GM21717 (cell line): ENCODE measurements around the gene ZNRF3.
"Not testable (repeated sequence)": the region's sequence is repeated elsewhere in the genome, so short reads cannot be mapped to it uniquely, and the experiment has no call there.

Experiments
- ATAC-seq: cut with Tn5 transposase; IDR thresholded peaks from one replicate; pipeline ENCODE4 v1.9.1; 2021; ENCODE audit warnings: mild to moderate bottlenecking, moderate library complexity; ENCODE audit not compliant: unreplicated experiment

Gene ZNRF3

DNA sequence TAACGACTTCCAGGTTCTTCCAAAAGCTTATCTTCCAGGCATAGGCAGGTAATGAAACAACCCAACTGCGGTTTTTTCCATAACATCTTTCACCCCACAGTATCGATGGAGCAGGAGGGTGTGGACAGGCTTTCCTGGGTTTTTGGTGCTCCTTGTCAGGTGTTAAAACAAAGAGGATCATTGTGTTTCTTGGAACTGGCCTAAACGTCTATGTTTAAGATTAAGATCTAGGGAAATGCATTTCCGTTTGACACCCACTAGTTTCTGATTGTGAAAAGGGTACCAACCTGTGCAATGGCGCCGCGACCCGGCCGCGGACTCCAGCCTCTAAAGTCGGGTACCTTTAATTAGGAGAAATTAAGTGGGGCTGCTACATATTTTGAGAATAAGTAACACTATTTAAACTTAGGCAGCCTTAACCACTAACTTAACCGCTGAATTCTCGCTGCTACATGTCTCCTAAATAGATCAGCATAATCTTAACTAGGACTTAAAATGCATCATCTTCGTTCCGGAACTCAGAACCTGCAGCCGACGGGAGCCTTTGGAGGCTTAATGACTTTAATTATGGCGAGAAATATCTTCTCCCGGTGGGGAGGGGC is 146.7 kb downstream of the ZNRF3 start:
- no peak for ATAC-seq

DNA sequence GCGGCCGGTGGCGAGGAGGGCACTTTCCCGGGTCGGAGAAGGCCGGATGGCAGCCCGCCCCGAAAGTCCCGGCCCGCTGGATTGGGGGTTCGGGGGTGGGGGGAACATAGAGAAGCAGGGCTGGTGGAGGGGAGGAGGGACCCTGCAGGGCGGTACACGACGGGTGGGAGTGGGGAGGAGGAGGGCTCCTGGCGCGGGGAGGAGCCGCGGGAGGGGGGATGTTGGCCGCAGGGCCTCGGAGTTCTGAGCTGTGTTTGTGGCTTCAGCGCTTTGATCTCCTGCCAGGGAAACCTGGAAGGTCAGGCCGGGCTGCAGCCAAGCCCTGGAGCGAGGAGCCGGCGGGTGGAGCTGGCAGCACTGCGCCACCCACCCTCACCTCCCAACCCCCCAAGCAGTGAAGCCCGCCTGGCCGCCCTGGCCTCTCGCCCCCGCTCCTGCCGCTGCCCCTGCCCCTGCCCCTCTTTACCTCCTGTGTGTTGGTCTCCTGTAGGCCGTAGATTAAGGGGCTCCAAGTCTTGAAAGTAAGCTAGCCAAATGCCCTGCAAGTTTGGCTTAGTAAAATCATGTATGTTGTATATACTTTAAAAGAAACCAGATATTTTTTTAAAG is 147.3 kb downstream of the ZNRF3 start:
- no peak for ATAC-seq

DNA sequence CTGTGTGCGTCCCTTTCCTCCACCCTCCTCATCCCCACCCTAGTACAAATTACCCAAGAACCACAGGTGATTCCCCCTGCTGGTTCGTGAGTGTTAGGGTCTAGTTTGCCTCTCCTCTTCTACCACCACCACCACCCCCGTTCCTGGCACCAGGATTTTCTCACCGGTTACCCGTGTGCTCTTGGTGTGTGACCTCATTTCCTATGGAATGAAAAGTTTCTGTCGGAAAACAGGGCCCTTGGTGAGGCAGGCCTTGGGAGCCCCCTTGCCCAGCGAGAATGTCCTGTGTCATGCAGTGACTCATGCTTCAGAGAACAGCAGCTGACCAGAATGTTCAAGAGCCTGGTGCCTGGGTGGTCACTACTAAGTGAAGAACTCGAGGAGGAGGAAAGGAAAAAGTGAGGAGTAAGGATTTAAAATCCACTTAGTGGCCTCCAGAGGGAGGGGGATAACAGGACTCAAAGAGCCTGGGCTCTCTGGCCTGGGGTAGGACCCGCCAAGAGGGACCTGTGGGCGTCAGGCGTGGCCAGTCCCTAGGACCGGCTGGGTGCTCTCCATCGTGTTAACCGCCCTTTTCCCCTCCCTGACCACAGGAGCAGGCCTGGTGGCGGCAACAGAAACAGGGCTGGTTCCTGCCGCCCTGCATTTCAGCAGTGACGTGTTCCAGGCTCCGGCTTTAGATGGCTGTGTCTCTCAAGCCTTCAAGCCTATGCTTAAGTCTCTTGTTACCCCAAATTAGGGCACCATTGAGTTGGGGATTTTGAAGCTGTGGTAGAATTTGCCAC is 148.0 kb downstream of the ZNRF3 start:
- no peak for ATAC-seq

DNA sequence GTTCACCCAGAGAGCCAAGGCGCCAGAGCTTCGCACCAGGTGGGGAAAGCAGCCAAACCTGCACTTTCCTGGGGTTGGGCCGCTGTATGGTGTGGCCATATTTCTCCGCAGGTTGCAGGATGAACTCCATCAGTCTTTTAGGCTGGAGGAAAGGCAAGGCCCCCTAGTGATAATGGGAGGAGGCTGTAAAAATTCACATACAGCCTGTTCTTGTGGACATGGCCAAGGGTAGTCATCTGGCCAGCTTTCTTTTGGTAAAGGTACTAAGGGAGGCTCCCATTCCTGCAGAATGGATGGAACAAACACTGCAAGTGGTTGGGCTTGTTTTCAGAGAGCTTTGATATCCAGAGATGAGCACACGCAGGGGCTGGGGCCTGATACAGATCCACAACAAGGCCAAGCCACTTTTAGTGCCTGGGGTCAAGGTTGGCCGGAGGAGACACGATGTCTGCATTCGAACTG is 148.7 kb downstream of the ZNRF3 start:
- ATAC-seq: no peak

DNA sequence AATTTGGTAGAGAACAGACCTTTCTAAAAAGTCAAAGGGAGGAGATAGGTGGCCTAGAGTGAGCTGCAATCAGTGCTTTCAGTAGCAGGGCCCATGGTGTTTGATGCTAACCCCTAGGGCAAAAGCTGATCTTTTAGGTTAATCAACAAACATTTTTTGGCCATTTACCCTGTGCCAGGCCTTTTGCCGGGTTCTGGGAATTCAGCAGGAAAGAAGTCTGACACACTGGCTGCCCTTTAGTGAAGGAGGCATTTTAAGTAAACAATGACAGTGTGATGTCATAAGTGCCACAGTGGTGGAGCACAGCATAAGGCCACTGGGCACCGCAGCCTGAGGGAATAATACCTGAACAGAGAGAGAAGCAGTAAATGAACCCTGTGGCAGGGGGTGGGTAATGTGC is 149.2 kb downstream of the ZNRF3 start:
- no peak for ATAC-seq

DNA sequence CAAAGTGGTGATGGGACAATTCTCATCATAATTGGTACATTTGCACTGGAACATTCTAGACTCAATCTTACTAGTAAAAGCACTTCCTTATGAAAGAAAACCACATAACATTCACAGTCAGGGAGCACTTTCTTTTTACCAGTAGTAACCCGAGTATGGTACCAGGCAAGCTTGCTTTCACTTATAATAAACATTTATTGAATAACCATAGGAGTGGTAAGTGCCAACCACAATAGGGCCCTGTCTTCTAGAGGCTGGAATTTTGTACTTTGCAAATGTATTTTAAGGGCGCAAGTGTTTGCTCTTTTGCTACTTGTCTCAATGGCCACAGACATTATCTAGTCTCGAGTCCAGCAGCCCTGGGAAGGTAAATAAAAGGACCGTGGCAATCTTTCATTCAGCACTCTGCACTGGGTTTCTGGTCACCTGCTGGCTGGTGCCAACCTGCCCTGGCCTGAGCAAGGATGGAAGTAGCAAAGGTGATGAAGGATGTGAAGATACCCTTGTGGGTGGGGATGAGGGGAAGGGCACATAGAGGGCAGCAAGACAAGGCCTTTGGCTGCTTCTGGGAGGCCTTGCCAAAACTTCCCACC is 154.1 kb downstream of the ZNRF3 start:
- ATAC-seq: no peak

DNA sequence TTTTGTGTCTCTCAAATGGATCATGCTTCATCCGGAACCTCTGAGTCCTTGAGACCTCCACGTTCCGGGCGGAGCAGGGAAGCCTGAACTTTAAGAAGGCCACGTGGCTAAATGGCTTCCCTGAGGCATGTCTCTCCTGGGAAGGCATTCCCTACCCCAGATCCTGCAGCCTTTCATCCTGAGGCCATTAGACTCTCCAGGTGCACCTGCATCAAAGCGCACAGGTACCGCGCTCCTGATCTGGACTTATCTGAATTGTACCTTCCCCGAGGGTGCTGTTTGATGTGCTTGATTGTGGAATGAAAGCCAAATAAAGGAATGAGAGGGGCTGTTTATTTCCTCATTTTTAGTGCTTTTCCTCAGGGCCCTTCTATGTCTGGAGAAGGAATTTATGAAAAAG is 155.8 kb downstream of the ZNRF3 start:
- no peak for ATAC-seq

DNA sequence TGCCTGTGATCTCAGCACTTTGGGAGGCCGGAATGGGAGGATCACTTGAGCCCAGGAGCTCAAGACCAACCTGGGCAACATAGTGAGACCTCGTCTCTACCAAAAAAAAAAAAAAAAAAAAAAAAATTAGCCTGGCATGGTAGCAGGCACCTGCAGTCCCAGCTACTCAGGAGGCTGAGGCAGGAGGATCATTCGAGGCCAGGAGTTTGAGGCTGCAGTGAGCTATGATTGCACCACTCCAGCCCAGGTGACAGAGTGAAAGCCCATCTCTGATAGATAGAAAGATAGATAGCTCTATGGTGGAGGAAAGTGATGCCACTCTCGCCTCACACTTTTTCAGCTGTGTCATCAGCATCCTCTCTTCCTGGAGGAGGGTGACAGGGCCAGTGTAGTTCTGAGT is 156.3 kb downstream of the ZNRF3 start:
- ATAC-seq: not testable (repeated sequence)

DNA sequence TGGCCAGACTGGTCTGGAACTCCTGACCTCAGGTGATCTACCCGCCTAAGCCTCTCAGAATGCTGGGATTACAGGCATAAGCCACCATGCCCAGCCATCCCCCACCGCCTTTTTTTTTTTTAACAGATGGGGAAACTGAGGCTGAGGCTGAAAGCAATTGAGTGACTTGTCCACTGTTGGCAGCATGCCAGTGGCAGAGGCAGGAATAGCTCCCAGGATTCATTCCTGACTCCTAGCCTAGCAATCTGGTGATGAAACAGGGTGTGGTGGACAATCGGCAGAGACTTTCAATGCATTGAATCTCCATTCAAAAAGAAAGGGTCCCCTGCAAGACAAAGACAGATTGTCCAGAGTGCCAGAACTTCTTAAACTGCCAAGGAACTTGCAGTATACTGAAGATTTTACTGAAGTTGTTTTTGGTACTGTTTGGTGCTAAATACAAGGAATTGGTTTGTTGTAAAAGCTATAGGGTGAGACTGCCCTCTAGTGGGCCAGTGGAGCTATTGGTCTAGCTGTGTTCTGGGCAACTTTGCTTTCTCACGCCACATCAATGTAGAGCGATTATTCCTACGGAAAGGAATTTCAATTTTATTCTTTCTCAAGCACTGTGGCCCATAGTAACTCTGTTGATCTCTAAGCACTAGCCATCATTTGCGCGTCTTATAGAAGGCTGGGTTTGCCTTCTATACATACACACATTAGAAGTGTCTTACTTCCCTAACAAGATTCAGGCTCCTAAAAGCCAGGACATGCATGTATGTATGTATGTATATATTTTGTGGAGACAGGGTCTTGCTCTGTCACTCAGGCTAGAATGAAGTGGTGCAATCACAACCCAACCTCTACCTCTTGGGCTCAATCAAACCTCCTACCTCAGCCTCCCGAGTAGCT is 157.3 kb downstream of the ZNRF3 start:
- ATAC-seq: no peak

DNA sequence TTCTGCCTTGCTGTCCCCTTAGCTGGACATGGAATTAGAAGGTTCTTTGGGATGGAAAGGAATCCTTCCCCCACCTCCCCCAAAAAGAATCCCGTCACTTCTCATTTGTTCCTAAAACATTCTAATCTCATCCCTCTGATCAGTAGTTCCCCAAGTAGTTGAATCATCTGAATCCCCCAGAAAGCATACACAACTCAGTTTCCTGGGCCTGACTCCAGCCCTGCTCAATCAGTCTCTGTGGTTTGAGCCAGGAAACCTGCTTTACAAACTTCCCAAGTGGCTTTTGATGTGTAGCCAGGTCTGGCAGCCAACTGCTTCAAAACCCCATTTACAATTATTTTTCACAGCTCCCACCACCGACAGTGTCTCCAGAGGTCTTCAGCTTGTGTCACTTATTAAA is 158.0 kb downstream of the ZNRF3 start:
- no peak for ATAC-seq

DNA sequence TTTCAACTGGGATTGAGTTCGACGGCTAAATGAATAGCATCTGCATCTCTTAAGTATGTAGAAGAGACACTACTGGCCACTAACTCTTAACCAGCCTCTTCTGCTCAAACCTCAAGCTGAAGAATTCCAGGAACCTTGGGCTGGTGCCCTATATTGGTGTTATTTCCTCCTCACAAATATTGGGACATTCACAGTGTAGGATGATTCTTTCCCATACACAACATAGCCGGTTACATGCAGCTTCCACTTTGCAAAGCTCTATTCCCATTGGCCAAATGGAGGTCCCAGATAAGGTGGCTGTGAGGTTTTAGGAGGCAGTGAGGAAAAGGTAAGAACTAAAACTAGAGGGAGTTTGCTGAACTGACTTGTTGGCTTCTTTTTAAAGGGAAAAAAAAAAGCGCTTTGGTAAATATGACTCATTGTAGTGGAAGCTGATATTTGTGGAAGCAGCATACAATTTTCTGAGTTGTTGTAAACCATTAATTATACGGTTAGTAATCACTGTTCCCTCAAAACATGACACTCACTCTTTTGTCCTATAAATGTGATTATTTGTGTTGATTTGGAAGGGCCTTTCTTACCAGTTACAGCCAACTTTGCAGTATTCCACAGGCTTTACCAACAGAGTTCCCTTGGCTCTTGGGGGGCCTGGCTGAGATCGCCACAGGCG is 160.7 kb downstream of the ZNRF3 start:
- no peak for ATAC-seq

DNA sequence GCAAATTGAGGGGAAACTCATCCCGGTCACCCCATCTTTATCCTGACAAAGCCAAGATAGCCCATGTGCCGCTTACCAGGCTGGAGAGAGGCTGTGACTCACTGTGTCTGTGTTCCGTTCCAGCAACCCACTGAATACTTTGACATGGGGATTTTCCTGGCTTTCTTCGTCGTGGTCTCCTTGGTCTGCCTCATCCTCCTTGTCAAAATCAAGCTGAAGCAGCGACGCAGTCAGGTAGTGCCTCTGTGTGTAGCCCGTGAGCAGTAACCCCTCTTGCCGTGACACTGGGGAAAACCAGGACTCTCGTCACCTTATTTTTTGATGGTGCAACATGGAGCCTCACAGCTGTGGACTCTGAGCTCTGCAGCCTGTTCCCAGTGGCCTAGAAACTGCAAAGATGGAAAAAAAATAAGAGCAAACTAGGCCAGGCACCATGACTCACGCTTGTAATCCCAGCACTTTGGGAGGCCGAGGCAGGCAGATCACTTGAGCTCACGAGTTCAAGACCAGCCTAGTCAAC is 161.3 kb downstream of the ZNRF3 start:
- ATAC-seq: no peak

DNA sequence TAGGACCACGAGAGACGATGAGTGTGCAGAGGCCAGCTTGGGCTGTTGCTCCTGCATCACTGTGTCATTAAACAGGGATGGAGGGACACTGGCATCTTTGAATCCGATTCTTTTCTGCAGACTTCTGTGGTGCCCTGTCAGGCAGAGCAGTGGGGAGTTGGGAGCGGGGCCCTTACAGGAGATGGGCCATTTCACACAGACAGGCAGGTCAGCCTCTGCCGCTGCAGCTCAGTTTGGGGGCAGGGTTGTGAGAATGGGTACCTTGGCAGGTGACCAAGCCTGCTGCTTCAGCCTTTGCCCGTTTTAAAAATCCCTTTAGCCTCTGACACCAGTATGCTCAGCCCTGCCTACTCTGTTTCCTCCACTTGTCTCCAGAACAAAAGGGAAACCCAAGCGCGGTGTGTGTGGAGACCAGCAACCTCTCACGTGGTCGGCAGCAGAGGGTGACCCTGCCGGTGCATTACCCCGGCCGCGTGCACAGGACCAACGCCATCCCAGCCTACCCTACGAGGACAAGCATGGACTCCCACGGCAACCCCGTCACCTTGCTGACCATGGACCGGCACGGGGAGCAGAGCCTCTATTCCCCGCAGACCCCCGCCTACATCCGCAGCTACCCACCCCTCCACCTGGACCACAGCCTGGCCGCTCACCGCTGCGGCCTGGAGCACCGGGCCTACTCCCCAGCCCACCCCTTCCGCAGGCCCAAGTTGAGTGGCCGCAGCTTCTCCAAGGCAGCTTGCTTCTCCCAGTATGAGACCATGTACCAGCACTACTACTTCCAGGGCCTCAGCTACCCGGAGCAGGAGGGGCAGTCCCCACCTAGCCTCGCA is 165.7 kb downstream of the ZNRF3 start:
- no peak for ATAC-seq

DNA sequence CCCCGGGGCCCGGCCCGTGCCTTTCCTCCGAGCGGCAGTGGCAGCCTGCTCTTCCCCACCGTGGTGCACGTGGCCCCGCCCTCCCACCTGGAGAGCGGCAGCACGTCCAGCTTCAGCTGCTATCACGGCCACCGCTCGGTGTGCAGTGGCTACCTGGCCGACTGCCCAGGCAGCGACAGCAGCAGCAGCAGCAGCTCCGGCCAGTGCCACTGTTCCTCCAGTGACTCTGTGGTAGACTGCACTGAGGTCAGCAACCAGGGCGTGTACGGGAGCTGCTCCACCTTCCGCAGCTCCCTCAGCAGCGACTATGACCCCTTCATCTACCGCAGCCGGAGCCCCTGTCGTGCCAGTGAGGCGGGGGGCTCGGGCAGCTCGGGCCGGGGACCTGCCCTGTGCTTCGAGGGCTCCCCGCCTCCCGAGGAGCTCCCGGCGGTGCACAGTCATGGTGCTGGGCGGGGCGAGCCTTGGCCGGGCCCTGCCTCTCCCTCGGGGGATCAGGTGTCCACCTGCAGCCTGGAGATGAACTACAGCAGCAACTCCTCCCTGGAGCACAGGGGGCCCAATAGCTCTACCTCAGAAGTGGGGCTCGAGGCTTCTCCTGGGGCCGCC is 166.4 kb downstream of the ZNRF3 start:
- no peak for ATAC-seq

DNA sequence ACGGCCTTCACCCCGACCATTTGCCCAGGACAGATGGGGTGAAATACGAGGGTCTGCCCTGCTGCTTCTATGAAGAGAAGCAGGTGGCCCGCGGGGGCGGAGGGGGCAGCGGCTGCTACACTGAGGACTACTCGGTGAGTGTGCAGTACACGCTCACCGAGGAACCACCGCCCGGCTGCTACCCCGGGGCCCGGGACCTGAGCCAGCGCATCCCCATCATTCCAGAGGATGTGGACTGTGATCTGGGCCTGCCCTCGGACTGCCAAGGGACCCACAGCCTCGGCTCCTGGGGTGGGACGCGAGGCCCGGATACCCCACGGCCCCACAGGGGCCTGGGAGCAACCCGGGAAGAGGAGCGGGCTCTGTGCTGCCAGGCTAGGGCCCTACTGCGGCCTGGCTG is 167.1 kb downstream of the ZNRF3 start:
- no peak for ATAC-seq

DNA sequence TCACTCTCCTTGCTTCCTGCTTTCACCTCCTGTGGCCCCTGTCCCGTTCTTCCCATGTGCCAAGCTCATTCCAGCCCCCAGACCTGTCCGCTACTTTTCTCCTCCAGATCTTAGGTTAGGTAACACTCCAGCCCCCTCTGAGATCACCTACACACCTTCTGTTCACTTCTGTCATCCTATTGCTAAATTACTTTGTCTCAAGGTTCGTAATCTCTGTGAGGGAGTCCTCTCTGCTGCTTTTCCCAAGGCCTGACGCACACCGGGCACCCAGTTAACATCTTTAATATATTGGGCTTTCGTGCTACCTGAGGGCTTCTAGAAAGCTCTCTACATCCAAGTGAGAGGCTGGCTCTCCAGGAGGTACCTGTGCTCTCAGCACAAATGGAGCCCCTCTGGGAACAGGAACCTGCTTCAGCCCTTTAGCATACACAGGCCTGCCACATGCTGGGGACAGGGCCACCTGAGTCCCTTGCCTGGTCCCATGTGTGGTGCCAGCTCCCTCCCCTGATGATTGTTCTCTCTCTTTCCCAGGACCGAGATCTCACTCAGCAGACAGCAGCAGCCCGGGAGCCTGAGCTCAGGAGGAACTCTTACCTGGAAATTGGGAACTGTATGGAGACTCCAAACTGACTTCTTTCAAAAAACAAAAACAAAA is 169.8 kb downstream of the ZNRF3 start:
- ATAC-seq: no peak

DNA sequence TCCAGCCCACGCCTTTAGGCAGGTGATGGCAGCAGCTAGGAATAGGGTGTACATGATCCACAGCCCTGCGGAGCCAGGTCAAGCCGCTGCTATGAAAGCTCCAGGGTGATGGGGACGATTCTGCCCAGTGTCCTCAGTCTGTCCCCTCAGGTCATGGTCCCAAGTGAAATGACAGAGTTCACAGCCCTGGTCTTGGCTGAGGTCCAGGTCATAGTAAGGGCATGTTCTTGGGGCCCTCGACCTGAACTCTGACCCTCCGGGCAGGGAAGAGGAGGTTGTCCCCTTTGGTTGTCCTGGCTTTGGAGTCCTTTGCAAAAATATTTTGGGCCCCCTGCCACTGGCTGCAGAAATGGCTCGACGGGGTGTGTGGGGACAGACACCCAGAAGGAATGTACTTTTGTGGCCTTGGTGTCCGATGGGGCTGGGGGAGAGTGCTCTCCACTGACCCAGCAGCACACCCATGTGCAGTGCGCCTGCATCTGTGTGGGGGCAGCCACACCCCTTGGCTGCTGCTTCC is 170.9 kb downstream of the ZNRF3 start:
- no peak for ATAC-seq

DNA sequence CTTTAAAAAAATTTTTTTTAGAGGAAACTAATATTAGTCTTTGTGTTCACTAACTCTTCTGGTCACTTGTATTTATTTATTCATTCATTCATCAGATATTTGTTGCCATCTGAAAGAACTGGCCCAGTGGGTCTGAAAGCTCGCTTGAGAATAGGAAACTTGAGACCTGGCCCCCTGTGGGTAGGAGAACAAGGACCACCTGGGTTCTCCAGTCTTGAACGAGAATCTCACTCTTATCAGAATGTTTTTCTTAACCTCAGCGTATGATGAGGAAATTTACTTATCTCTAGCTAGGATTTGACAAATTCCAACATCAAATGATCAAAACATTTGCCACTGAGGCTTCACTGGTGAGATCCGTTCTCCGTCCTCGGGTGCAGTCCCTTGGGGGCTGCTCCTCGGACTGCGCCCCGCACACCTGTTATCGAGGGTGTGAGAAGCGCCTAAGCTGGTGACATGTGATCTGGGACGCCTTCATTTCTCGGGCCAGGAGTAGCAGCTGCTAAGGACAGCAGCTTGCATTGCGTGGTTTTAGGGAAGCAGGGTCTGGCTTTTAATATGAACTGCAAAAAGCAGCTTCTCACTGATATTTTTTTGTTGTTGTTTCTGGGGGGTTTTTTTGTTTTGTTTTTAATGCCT is 171.9 kb downstream of the ZNRF3 start:
- no peak for ATAC-seq
